Prostate gland (tissue), 2 donors: Measurements from ENCODE around the gene ANKS3. TPM values are rescaled to one million over a fixed set of nuclear protein-coding genes. Genes with fewer than 3 reads are reported as not detected.

Source experiments
- DNase-seq: peaks from one replicate; pipeline ENCODE4 v3.0.0-alpha.2; 2019; ENCODE audit warnings: low spot score
- H3K27ac ChIP-seq, 2 donors: fragments of 200-600 bp; sonication (generic); 2 replicates each; pipeline ENCODE4 v1.5.1; 2017 to 2019
- H3K27me3 ChIP-seq: fragments of 200-600 bp; sonication (generic); replicated peaks from 2 replicates; pipeline ENCODE4 v1.5.1; 2019; ENCODE audit not compliant: insufficient read depth
- H3K36me3 ChIP-seq, 2 donors: fragments of 200-600 bp; sonication (generic); 1 replicate in 1 of 2; 2 replicates in 1 of 2; pipeline versions ENCODE4 v1.5.1 to v1.8.1; 2017 to 2019
- H3K4me1 ChIP-seq: fragments of 200-600 bp; sonication (generic); replicated peaks from 2 replicates; pipeline ENCODE4 v1.5.1; 2019
- H3K4me3 ChIP-seq, 2 donors: fragments of 200-600 bp; sonication (generic); 2 replicates each; pipeline ENCODE4 v1.5.1; 2017 to 2019
- H3K9me3 ChIP-seq: fragments of 200-600 bp; sonication (generic); 2 replicates; pipeline ENCODE4 v1.5.1; 2017
- CTCF ChIP-seq, 4 experiments: fragments of 200-600 bp in 2 of 4; fragments of 450-650 bp in 2 of 4; sonication (generic) in 2 of 4; IDR thresholded peaks; 1 replicate in 3 of 4; 2 replicates in 1 of 4; pipeline ENCODE4 v1.5.1; 2016 to 2019; ENCODE audit warnings: antibody characterized with exemption in 4 of 4, mild to moderate bottlenecking in 2 of 4, moderate library complexity in 2 of 4
- POLR2A ChIP-seq: fragments of 450-650 bp; IDR thresholded peaks from one replicate; pipeline ENCODE4 v1.6.1; 2016; ENCODE audit warnings: antibody characterized with exemption, mild to moderate bottlenecking
- POLR2AphosphoS5 ChIP-seq: sonication (generic); formaldehyde crosslinking; IDR thresholded peaks from one replicate; pipeline ENCODE4 v1.6.1; 2017; ENCODE audit warnings: antibody characterized with exemption
- WGBS: methylation state at CpG from one replicate; pipeline ENCODE4 v1.1.5; 2018; 5-methylcytosine and 5-hydroxymethylcytosine counted together
- intact Hi-C: fragments of 100-400 bp; cut with DNase I; formaldehyde crosslinking; loops from one replicate; pipeline ENCODE4 v1.14.2; 2022
- total RNA-seq, 2 donors: library from RNA; depleted of rRNA; stranded (reverse); fragments of >200 nt; gene quantifications; one replicate each; pipeline ENCODE4 v1.1.0, GENCODE V29; 2016

The ANKS3 gene
- total RNA-seq, 2 donors from 2014 or later = 19.1 to 42.9 TPM

GRCh38 chr16:4769306-4769638 is 35.2 kb upstream of the ANKS3 start:
- Histone ChIP-seq H3K9me3 (no peaks in the 10 kb centered on the region), H3K4me3 (peak overlapping the region; percentile 51 to 99), H3K27ac (peak overlapping the region in 1 of 2 donors; percentile 92), H3K36me3 (no peaks in the 10 kb centered on the region), H3K4me1 (peaks cover 15% of the 10 kb centered on the region), H3K27me3 (no peaks in the 10 kb centered on the region)
- TF ChIP-seq POLR2A (no peak), POLR2AphosphoS5 (no peak), CTCF (IDR thresholded peaks at IDR 0.05) (no peak)
- intact Hi-C loops = no loop called here
- WGBS = 43% methylated on average over 7 of the region's 7 CpGs
- DNase-seq = no peak

GRCh38 chr16:4768549-4769305 is 34.7 kb upstream of the ANKS3 start:
- WGBS = 2% methylated on average over 45 of the region's 48 CpGs
- peaks cover 0 to 4% of the 10 kb centered on the region in 2 donors for H3K36me3 ChIP-seq

GRCh38 chr16:4767872-4768548 is 33.9 kb upstream of the ANKS3 start:
- 48% methylated on average over 17 of the region's 17 CpGs for WGBS
- intact Hi-C loops = loop anchor here (1.0 kb wide), 1 partner anchor 34 kb away; the partner anchor contains the start of genes ANKS3 and DNAAF8
- no peak for DNase-seq

More at GRCh38 chr16:4768549-4769305, 34.7 kb upstream of the ANKS3 start:
- peak overlapping the region; percentile 89 to 92 for H3K27ac ChIP-seq
- H3K27me3 ChIP-seq = no peaks in the 10 kb centered on the region
- no peaks in the 10 kb centered on the region for H3K9me3 ChIP-seq
- intact Hi-C loops = loop anchor here (1.0 kb wide), 1 partner anchor 34 kb away; the partner anchor contains the start of genes ANKS3 and DNAAF8
- peaks cover 15% of the 10 kb centered on the region for H3K4me1 ChIP-seq
- peak; percentile 97 for DNase-seq
- peak overlapping the region; percentile 51 to 99 for H3K4me3 ChIP-seq
- TF ChIP-seq POLR2AphosphoS5 = peak; percentile 98
- TF ChIP-seq CTCF (IDR thresholded peaks at IDR 0.05) = no peak
- peak; percentile 85 for TF ChIP-seq POLR2A

GRCh38 chr16:4766875-4767628 is 33.0 kb upstream of the ANKS3 start, which contains the start of gene ZNF500:
TSS of gene ZNF500 (minus strand) at chr16:4767162. CDS start at chr16:4765978, 1,184 bp downstream.
- WGBS = 5% methylated on average over 37 of the region's 72 CpGs
- DNase-seq = peak; percentile 97
- H3K27ac ChIP-seq = peak within 1 kb of the TSS; percentile 89 to 92
- H3K27me3 ChIP-seq = no peaks in the 10 kb centered on the region
- H3K4me1 ChIP-seq = peaks cover 15% of the 10 kb centered on the region
- intact Hi-C loops = no loop called here
- peak within 1 kb of the TSS; percentile 97 to 99 for H3K4me3 ChIP-seq
- H3K9me3 ChIP-seq = no peaks in the 10 kb centered on the region
- peaks cover 0 to 13% of the 10 kb centered on the region in 2 donors for H3K36me3 ChIP-seq
- peak; percentile 96 for TF ChIP-seq POLR2AphosphoS5
- peak; percentile 79 for TF ChIP-seq POLR2A
- TF ChIP-seq CTCF (IDR thresholded peaks at IDR 0.05) = peak in 1 of 4 experiments; percentile 35

More at GRCh38 chr16:4767872-4768548, 33.9 kb upstream of the ANKS3 start:
- no peaks in the 10 kb centered on the region for H3K9me3 ChIP-seq
- no peaks in the 10 kb centered on the region for H3K27me3 ChIP-seq
- H3K27ac ChIP-seq = peak overlapping the region; percentile 89 to 92
- H3K4me1 ChIP-seq = peaks cover 15% of the 10 kb centered on the region
- H3K4me3 ChIP-seq = peak overlapping the region; percentile 97 to 99
- TF ChIP-seq POLR2A (no peak), CTCF (IDR thresholded peaks at IDR 0.05) (no peak), POLR2AphosphoS5 (no peak)
- peaks cover 0 to 11% of the 10 kb centered on the region in 2 donors for H3K36me3 ChIP-seq
